Endothelial cell of umbilical vein (primary cell): ENCODE results near the gene DOP1B.

Source experiments
- CTCF ChIP-seq, 2 donors: IDR thresholded peaks; 1 replicate in 1 of 2; 2 replicates in 1 of 2; pipeline ENCODE4 v1.5.1; 2011; ENCODE audit warnings: low read length in 2 of 2, mild to moderate bottlenecking in 2 of 2, moderate library complexity in 2 of 2, control low read depth in 1 of 2, inconsistent platforms in 1 of 2, low read depth in 1 of 2; ENCODE audit not compliant: insufficient read depth in 1 of 2; ENCODE audit errors: extremely low read depth in 1 of 2
- POLR2A ChIP-seq: IDR thresholded peaks from 2 replicates; pipeline ENCODE4 v1.6.1; 2012; ENCODE audit warnings: low read depth, mild to moderate bottlenecking, control low read depth, low read length
- POLR2AphosphoS5 ChIP-seq: IDR thresholded peaks from 2 replicates; pipeline ENCODE4 v1.6.1; 2012; ENCODE audit warnings: low read depth, mild to moderate bottlenecking, control low read depth, low read length, moderate library complexity; ENCODE audit not compliant: insufficient read depth

GRCh38 chr21:36205962-36206361 is 49.3 kb downstream of the DOP1B start:
- no peak for TF ChIP-seq POLR2A
- no peak for TF ChIP-seq CTCF (IDR thresholded peaks at IDR 0.05; ENCODE audit: extremely low read depth in 1 of 2, insufficient read depth in 1 of 2, low read depth in 1 of 2, low read length in 2 of 2)
- TF ChIP-seq POLR2AphosphoS5: no peak
